GM12875 (cell line): ENCODE results near the gene ACLY.
"Not testable (repeated sequence)": the region's sequence is repeated elsewhere in the genome, so short reads cannot be mapped to it uniquely, and the experiment has no call there.

Source experiments
- H3K4me3 ChIP-seq: one replicate; pipeline ENCODE4 v1.5.1; 2011; ENCODE audit warnings: low read depth, low read length, control low read depth
- TF ChIP-seq, protein P1 (sequence below): IDR thresholded peaks from 2 replicates; pipeline ENCODE4 v1.5.1; 2011; ENCODE audit warnings: low read depth, mild to moderate bottlenecking, control low read depth, inconsistent platforms, low read length, moderate library complexity, borderline replicate concordance; ENCODE audit not compliant: insufficient read depth

Gene ACLY

DNA sequence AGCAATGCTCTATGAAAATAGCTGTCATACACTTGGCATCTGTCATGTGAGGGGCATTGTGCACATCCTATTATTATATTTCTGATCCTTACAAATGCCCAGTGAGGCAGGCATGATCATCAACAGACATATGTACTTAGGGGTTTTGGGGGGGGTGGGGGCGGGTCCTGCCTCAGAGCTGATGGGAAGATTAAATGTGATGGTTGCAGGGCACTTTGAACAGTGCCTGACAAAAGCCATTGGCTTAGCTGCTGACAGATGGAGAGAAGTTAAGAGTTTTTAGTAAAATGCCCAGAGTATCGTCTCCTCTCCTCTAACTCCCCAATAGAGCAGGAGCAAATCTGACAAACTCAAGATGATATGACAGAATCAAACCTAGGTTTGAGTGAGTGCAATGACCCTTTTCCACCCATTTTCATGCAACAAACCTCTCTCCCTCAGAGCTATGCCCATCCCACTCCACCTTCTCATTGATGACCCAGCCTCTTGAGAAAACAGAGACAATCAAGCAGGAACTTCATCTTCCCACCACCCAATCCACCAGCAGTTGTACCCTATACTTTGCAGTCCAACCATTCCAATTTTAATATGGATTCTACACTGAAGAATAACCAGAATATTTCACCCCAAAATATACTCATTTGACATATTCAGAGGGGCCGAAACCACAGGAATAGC is 58.4 kb downstream of the ACLY start:
- TF ChIP-seq, protein P1, sequence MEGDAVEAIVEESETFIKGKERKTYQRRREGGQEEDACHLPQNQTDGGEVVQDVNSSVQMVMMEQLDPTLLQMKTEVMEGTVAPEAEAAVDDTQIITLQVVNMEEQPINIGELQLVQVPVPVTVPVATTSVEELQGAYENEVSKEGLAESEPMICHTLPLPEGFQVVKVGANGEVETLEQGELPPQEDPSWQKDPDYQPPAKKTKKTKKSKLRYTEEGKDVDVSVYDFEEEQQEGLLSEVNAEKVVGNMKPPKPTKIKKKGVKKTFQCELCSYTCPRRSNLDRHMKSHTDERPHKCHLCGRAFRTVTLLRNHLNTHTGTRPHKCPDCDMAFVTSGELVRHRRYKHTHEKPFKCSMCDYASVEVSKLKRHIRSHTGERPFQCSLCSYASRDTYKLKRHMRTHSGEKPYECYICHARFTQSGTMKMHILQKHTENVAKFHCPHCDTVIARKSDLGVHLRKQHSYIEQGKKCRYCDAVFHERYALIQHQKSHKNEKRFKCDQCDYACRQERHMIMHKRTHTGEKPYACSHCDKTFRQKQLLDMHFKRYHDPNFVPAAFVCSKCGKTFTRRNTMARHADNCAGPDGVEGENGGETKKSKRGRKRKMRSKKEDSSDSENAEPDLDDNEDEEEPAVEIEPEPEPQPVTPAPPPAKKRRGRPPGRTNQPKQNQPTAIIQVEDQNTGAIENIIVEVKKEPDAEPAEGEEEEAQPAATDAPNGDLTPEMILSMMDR: no peak
- H3K4me3 ChIP-seq: no peak overlapping the region

DNA sequence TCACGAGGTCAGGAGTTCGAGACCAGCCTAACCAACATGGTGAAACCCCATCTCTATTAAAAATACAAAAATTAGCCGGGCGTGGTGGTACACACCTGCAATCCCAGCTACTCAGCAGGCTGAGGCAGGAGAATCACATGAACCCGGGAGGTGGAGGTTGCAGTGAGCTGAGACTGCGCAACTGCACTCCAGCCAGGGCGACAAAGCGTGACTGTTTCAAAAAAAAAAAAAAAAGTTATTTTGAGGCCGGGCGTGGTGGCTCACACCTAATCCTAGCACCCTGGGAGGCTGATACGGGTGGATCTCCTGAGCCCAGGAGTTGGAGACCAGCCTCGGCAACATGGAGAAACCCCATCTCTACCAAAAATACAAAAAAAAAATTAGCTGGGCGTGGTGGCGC is 67.4 kb downstream of the ACLY start:
- not testable (repeated sequence) for H3K4me3 ChIP-seq

DNA sequence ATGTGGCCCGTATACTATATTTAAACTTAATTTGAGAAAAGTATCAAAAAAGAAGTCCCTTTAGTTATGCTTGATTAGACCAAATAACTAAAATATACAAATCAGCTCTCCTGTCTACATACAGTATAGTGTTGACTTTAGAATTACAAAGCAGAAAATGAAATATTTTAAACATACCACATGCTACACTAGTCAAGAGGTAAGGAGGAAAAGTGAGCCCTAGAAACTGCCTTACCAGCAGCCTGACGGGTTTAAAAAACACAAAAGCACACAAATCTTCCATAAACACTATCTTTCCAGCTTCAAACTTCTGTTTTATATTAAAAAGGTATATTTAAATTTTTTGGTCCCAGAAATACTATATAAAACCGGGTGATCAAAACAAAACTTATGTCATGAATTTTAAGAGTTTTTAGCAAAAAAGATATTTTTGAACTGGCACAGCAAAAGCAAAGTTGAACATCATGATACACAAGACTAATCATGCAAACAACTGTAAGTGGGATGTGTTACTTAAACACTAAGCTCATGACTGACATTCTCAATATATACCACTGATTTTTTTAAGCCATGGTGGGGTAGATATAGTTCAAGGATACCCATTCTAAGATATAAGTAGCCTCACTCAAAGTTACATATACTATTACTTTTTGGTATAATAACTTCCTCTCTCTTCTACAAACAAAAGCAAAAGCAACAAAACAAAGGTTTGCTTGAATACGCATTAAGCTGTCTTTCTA is 69.3 kb downstream of the ACLY start:
- TF ChIP-seq, protein P1: no peak
- no peak overlapping the region for H3K4me3 ChIP-seq

DNA sequence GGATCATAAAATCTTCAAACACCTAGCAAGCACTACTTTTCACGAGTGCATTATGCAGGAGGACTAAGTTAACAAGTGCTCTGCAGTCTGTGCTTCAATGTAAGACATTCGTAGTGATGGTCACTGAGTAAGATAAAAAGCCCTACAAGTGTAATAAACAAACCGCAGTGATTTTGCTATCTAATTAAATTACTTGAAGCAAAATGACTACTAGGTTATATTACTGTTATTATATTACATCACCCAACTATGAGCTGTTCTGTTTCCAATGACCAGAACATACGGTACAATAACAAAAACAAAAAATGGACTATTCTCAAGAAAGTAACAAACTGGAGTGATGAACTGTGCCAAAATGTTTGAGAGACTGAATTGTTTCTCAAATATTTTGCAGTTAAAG is 70.0 kb downstream of the ACLY start:
- H3K4me3 ChIP-seq: no peak overlapping the region
- TF ChIP-seq, protein P1: no peak

DNA sequence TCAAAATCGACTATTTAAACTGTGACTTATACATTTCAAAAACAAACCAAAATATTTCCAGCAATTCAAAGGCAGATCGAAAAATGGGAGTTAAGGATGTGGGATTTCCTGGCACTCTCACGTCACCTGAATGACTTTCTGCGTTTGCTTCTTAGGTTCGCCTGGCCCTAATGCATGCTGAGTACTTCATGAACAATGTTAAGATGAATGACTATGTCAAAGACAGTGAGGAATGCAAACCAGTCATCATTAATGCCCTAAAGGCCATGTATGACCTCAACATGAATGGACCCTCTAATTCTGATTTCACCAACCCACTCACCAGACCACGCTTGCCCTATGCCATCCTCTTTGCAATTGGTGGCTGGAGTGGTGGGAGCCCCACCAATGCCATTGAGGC is 73.8 kb downstream of the ACLY start:
- no peak overlapping the region for H3K4me3 ChIP-seq
- TF ChIP-seq, protein P1: no peak

DNA sequence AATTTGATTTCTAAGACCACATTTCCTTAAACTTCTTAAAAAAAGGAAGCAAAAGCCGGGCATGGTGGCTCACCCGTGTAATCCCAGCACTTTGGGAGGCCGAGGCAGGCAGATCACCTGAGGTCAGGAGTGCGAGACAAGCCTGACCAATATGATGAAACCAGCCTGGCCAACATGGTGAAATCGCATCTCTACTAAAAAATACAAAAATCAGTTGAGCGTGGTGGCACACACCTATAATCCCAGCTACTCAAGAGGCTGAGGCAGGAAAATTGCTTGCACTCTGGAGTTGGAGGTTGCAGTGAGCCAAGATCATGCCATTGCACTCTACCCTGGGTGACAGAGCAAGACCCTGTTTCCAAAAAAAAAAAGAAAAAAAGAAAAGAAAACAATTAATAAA is 78.0 kb downstream of the ACLY start:
- not testable (repeated sequence) for H3K4me3 ChIP-seq

DNA sequence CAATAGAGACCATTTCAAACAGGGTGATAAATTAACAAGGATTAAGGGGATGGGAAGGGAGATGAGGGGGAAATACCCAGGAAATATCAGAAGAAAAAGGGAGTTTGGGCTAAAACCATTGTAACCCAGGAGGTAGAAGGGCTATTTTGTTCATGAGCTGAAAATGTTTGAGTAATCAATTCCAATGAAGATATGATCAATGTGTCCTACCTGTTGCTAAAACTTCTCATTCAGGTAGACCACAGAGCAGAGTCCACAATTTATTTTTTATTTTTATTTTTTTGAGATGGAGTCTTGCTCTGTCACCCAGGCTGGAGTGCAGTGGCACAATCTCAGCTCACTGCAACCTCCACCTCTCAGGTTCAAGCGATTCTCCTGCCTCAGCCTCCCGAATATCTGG is 79.3 kb downstream of the ACLY start:
- H3K4me3 ChIP-seq: not testable (repeated sequence)

DNA sequence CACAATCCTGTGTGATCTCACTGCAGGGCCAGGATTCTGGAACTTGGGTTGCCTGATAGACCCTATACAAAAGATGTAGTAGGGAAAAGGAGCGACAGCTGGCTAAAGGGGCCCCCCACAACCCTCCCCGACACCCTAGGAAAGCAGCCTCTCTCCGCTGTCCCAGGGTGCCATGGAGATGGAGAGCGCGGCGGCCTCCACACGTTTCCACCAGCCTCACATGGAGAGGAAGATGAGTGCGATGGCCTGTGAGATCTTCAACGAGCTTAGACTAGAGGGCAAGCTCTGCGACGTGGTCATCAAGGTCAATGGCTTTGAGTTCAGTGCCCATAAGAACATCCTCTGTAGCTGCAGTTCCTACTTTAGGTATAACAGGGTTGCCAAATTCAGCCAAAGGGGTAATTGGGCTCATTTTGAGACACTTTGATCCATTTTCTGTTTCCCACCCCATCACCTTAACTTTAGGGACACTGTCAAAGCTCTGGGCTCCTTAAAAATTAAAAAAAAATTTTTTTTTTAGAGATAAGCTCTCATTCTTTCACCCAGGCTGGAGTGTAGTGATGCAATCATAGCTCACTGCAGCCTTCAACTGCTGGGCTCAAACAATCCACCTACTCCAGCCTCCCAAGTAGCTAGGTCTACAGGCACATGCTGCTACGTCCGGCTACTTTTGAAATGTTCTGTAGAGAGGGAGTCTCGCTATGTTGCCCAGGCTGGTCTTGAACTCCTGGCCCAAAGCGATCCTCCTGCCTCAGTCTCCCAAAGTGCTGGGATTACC is 80.8 kb downstream of the ACLY start, which contains the start of gene KLHL10:
KLHL10 (plus strand) TSS at position 65 of the 778 bp plus-strand sequence; CDS start at position 173, 108 bp downstream.
- no peak within 1 kb of the TSS for H3K4me3 ChIP-seq
- TF ChIP-seq, protein P1: no peak
